Smooth muscle cell (in vitro differentiated cells): Measurements from ENCODE around the gene ZKSCAN4. TPM values are rescaled to one million over a fixed set of nuclear protein-coding genes. Genes with fewer than 3 reads are reported as not detected.

Source experiments
- DNase-seq: peaks from one replicate; lab custom pipeline; 2025; ENCODE audit not compliant: unreplicated experiment; lab: John Stamatoyannopoulos, UW
- H2AFZ ChIP-seq: fragments of 200-600 bp; sonication (generic); 2 replicates; pipeline ENCODE4 v1.6.0; 2016; ENCODE audit warnings: antibody characterized with exemption, low read depth, mild to moderate bottlenecking
- H3F3A ChIP-seq: fragments of 200-600 bp; sonication (generic); 2 replicates; pipeline ENCODE4 v1.6.0; 2017; ENCODE audit warnings: antibody characterized with exemption, low read depth
- H3K27ac ChIP-seq: fragments of 200-600 bp; sonication (generic); 2 replicates; pipeline ENCODE4 v1.5.1; 2016; ENCODE audit warnings: low read depth, mild to moderate bottlenecking
- H3K27me3 ChIP-seq: fragments of 200-600 bp; sonication (generic); 2 replicates; pipeline ENCODE4 v1.6.1; 2016; ENCODE audit warnings: low read depth, mild to moderate bottlenecking
- H3K36me3 ChIP-seq: fragments of 200-600 bp; sonication (generic); 2 replicates; pipeline ENCODE4 v1.5.1; 2016; ENCODE audit warnings: low read depth
- H3K4me1 ChIP-seq: fragments of 200-600 bp; sonication (generic); 2 replicates; pipeline ENCODE4 v1.5.1; 2016; ENCODE audit warnings: low read depth
- H3K4me2 ChIP-seq: fragments of 200-600 bp; sonication (generic); 2 replicates; pipeline ENCODE4 v1.6.0; 2016; ENCODE audit warnings: mild to moderate bottlenecking
- H3K4me3 ChIP-seq: fragments of 200-600 bp; sonication (generic); 2 replicates; pipeline ENCODE4 v1.5.1; 2016; ENCODE audit warnings: mild to moderate bottlenecking
- H3K79me2 ChIP-seq: fragments of 200-600 bp; sonication (generic); 2 replicates; pipeline ENCODE4 v1.6.0; 2016; ENCODE audit warnings: low read depth, mild to moderate bottlenecking
- H3K9ac ChIP-seq: fragments of 200-600 bp; sonication (generic); 2 replicates; pipeline ENCODE4 v1.6.0; 2016; ENCODE audit warnings: low read depth
- H3K9me3 ChIP-seq: fragments of 200-600 bp; sonication (generic); replicated peaks from 2 replicates; pipeline ENCODE4 v1.5.1; 2016; ENCODE audit warnings: low read depth
- H4K20me1 ChIP-seq: fragments of 200-600 bp; sonication (generic); 2 replicates; pipeline ENCODE4 v1.6.0; 2016; ENCODE audit warnings: low read depth
- WGBS: methylation state at CpG from one replicate; pipeline ENCODE4 v1.1.7; 2016; ENCODE audit warnings: low lambda C conversion rate; 5-methylcytosine and 5-hydroxymethylcytosine counted together
- polyA plus RNA-seq: library from polyadenylated mRNA; unstranded; fragments of >200 nt; fragmentation: Nextera tagmentation; extraction: Ambion mirVana; gene quantifications from 2 replicates; pipeline ENCODE4 v1.2.1, GENCODE V29; 2016
- total RNA-seq: library from RNA; depleted of rRNA; stranded (reverse); fragments of >200 nt; gene quantifications from 2 replicates; pipeline ENCODE4 v1.2.3, GENCODE V29; 2014
- TF ChIP-seq, protein P1 (sequence below): fragments of 200-600 bp; sonication (generic); IDR thresholded peaks from 2 replicates; pipeline ENCODE4 v1.5.1; 2017; ENCODE audit warnings: borderline replicate concordance, mild to moderate bottlenecking, antibody characterized with exemption; ENCODE audit not compliant: insufficient read depth, poor library complexity, severe bottlenecking

ZKSCAN4 gene
- total and polyA plus RNA-seq, 2 experiments from 2014 or later: 4.5 to 5.2 TPM

DNA sequence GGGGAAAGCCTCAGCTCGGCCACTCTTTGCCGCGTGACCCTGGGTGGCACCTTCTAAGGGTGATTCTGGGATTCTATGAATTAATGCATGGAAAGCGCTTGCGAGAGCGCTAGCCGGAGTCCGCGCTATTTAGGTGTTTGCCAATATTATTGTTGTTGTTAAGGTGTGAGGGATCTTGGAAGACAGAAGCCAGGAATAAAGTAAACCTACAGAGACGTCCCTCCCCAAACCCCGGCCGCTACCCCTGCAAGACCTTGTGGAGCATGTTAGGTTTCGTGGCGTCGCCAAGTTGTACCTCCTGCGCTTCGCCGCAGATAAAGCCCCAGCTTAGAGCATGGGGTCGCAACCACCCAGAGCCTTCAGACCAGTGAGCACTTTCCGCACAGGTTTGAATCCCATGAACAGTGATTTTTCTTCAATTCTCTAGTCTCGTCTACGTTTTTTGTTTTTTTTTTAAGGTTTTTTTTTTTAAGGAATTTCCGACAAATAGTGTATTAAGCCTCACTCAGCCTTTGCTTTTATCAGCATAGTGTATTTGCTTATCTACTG lies 43.9 kb downstream of the ZKSCAN4 start:
- Histone ChIP-seq H3K27ac (no peak overlapping the region), H3K4me1 (peaks cover 14% of the 10 kb centered on the region), H3K36me3 (no peaks in the 10 kb centered on the region), H3K79me2 (no peaks in the 10 kb centered on the region), H3K9ac (no peak overlapping the region), H4K20me1 (no peaks in the 10 kb centered on the region), H3F3A (no peaks in the 10 kb centered on the region), H3K9me3 (peaks cover 1% of the 10 kb centered on the region), H3K4me2 (peak overlapping the region; percentile 94), H2AFZ (peak overlapping the region; percentile 89), H3K27me3 (peaks cover 86% of the 10 kb centered on the region), H3K4me3 (peak overlapping the region; percentile 54)
- no peak for DNase-seq
- TF ChIP-seq, protein P1, sequence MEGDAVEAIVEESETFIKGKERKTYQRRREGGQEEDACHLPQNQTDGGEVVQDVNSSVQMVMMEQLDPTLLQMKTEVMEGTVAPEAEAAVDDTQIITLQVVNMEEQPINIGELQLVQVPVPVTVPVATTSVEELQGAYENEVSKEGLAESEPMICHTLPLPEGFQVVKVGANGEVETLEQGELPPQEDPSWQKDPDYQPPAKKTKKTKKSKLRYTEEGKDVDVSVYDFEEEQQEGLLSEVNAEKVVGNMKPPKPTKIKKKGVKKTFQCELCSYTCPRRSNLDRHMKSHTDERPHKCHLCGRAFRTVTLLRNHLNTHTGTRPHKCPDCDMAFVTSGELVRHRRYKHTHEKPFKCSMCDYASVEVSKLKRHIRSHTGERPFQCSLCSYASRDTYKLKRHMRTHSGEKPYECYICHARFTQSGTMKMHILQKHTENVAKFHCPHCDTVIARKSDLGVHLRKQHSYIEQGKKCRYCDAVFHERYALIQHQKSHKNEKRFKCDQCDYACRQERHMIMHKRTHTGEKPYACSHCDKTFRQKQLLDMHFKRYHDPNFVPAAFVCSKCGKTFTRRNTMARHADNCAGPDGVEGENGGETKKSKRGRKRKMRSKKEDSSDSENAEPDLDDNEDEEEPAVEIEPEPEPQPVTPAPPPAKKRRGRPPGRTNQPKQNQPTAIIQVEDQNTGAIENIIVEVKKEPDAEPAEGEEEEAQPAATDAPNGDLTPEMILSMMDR: no peak
- 4% methylated on average over 23 of the region's 23 CpGs for WGBS

- Histone ChIP-seq H3K4me2 (peak overlapping the region; percentile 94), H3F3A (no peaks in the 10 kb centered on the region), H4K20me1 (no peaks in the 10 kb centered on the region), H2AFZ (peak overlapping the region; percentile 89), H3K36me3 (no peaks in the 10 kb centered on the region), H3K79me2 (no peaks in the 10 kb centered on the region), H3K4me3 (peak overlapping the region; percentile 54), H3K9ac (no peak overlapping the region), H3K9me3 (peaks cover 3% of the 10 kb centered on the region), H3K27me3 (peaks cover 80% of the 10 kb centered on the region), H3K27ac (no peak overlapping the region), H3K4me1 (peaks cover 12% of the 10 kb centered on the region)
- WGBS: 2% methylated on average over 35 of the region's 35 CpGs
- TF ChIP-seq, protein P1: no peak
- DNase-seq: no peak
Measured at GRCh38 chr6:28207510-28208110, 44.5 kb downstream of the ZKSCAN4 start.

GRCh38 chr6:28206928-28207509 lies 45.0 kb downstream of the ZKSCAN4 start:
- H3K27me3 ChIP-seq: peaks cover 74% of the 10 kb centered on the region
- H3K79me2 ChIP-seq: no peaks in the 10 kb centered on the region
- peak overlapping the region; percentile 89 for H2AFZ ChIP-seq
- no peak for DNase-seq
- peak overlapping the region; percentile 54 for H3K4me3 ChIP-seq
- peaks cover 12% of the 10 kb centered on the region for H3K4me1 ChIP-seq
- no peaks in the 10 kb centered on the region for H3F3A ChIP-seq
- TF ChIP-seq, protein P1: no peak
- no peak overlapping the region for H3K27ac ChIP-seq
- no peak overlapping the region for H3K9ac ChIP-seq
- peaks cover 3% of the 10 kb centered on the region for H3K9me3 ChIP-seq
- no peaks in the 10 kb centered on the region for H4K20me1 ChIP-seq
- 7% methylated on average over 15 of the region's 15 CpGs for WGBS
- H3K36me3 ChIP-seq: no peaks in the 10 kb centered on the region
- H3K4me2 ChIP-seq: peak overlapping the region; percentile 94

DNA sequence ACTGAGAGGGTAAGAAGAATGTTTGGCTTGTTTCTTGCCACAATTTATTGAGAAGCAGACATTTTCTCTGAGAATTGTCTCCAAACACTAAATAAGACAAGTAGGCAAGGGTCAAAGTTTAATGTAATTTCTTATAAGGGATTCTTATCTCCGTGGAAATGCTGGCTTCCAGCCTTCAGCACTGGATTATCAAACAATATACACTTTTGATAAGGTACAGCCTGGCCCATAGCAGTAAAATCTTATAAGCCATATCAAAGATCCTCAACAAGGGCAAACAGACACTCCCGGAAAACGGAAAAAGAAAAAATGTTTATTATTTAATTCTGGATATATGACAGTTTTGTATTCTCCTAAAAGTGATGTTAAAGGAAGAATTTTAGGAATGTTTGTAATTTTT lies 45.5 kb downstream of the ZKSCAN4 start:
- H4K20me1 ChIP-seq: no peaks in the 10 kb centered on the region
- peaks cover 3% of the 10 kb centered on the region for H3K9me3 ChIP-seq
- TF ChIP-seq, protein P1: no peak
- WGBS: 58% methylated on average over 3 of the region's 3 CpGs
- H3K9ac ChIP-seq: no peak overlapping the region
- H3K27me3 ChIP-seq: peaks cover 72% of the 10 kb centered on the region
- DNase-seq: no peak
- no peak overlapping the region for H3K27ac ChIP-seq
- peak overlapping the region; percentile 54 for H3K4me3 ChIP-seq
- H3K4me2 ChIP-seq: peak overlapping the region; percentile 94
- no peaks in the 10 kb centered on the region for H3F3A ChIP-seq
- peaks cover 12% of the 10 kb centered on the region for H3K4me1 ChIP-seq
- H3K79me2 ChIP-seq: no peaks in the 10 kb centered on the region
- H3K36me3 ChIP-seq: no peaks in the 10 kb centered on the region
- no peak overlapping the region for H2AFZ ChIP-seq
